DMS153 (cell line): ENCODE data around the gene BACH2.
A peak's percentile ranks its signal among the peaks of the same experiment; 100 is the strongest.
"Not testable (repeated sequence)": the region's sequence is repeated elsewhere in the genome, so short reads cannot be mapped to it uniquely, and the experiment has no call there.

ENCODE experiments used
- DNase-seq: peaks from one replicate; lab custom pipeline; 2025; lab: John Stamatoyannopoulos, UW

BACH2 gene

GRCh38 chr6:90124874-90125510, 171.7 kb downstream of the BACH2 start:
- no peak for DNase-seq

DNA sequence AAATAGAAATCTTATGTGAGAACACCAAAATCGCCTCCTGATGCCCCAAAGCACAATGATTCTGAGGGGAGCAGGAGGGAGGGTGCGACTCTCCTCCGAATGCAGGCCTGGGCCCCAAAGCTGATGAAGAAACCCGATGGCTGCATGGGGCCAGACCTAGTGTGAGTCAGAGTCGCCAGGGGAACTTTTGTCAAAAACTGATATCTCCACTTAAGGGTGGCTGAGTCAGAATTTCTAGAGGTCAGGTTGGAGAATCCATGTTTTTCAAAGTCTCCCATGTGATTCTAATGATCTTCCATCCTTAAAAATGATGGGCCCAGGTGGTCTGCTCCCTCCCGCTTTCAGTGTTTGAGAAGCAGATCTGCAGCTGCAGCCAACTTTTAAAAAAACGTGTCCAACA, 172.8 kb downstream of the BACH2 start:
- no peak for DNase-seq

GRCh38 chr6:90121982-90122381, 174.7 kb downstream of the BACH2 start:
- DNase-seq, result no peak

- no peak for DNase-seq
Observed at GRCh38 chr6:90120327-90120726, 176.3 kb downstream of the BACH2 start.

DNA sequence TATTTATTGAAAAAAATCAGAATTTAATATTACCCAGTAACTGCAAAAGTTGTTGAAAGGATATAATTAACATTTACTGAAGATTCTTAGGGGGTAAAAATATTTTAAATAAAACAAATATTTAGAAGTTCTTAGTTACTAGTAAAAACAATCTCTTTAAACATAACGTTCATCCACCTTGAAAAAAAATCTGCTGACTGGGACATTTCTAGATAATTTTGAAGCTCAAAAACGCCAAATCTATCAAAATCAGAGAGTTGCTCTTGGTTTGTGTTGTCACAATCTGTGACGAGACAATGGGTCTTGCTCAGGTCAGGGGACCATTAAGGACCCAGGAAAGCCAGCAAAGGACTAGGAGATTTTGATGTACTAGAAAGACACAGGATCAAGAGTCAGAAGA, 177.0 kb downstream of the BACH2 start:
- DNase-seq, result no peak

DNA sequence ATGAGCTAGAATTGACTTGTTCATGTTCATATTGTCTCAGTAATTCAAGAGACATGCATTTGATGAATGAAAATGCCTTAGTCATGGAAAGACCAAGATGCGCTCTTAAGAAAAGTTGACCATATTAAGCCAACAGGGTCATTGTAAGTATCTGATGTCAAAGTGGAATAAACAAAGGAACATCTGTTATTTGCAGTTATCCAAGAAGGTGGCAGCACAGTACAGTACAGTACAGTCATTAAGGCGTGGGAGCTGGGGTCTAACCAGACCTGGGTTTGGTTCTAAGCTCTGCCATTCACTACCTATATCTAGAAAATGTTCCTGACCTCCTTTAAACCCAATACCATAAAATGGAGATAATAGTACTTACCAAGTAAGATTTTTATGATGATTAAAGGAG, 178.1 kb downstream of the BACH2 start:
- DNase-seq, result no peak

DNA sequence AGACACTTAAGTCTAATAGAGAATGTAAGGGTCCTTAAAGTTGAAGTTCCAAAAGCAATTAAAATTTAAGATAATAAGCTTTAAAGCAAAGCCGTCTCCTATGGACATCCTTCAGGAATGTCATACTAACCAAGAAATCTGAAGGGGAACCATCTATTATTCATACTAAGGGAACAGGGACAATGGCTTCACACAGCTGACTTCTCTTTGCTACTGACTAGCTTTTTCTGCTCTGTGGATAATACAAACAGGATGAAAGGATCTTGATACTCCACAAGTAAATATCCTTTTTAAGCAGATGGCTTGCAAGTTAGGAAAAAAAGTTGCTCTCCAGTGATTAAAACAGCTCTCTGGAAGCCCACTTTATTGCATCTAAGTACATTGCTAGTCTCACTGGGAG, 178.6 kb downstream of the BACH2 start:
- no peak for DNase-seq

DNA sequence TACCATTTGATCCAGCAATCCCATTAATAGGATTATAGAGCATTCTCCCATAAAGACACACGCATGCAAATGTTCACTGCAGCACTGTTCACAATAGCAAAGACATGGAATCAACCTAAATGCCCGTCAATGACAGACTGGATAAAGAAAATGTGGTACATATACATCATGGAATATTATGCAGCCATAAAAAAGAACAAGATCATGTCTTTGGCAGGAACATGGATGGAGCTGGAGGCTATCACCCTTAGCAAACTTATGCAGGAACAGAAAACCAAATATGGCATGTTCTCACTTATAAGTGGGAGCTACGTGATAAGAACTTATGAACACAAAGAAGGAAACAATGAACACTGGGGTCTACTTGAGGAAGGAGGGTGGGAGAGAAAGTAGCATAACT, 180.5 kb downstream of the BACH2 start:
- not testable (repeated sequence) for DNase-seq

GRCh38 chr6:90113389-90113788, 183.3 kb downstream of the BACH2 start:
- no peak for DNase-seq

GRCh38 chr6:90111387-90111786, 185.3 kb downstream of the BACH2 start:
- DNase-seq, result no peak

- no peak for DNase-seq
Observed at GRCh38 chr6:90110971-90111370, 185.7 kb downstream of the BACH2 start.

GRCh38 chr6:90109141-90109540, 187.5 kb downstream of the BACH2 start:
- DNase-seq, result no peak

- no peak for DNase-seq
Observed at GRCh38 chr6:90107771-90108282, 188.8 kb downstream of the BACH2 start.

- no peak for DNase-seq
Observed at GRCh38 chr6:90107371-90107770, 189.3 kb downstream of the BACH2 start.

DNA sequence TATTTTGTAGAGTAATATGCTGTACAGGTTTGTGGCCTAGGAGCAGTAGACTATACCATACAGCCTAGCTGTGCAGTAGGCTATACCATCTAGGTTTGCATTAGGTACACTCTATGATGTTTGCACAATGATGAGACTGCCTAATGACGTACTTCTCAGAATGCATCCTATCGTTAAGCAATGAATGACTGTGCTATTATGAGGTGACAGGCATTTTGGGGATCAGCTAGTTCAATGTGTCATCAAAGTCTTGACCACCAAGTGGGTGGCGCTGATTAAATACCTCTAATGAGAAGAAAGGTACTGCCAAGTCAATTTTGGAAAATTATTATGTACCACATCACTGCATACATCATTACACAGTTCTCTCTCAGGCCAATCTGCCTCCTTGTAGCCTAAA, 190.2 kb downstream of the BACH2 start:
- DNase-seq, result peak; percentile 46

- DNase-seq, result no peak
Observed at GRCh38 chr6:90105506-90106170, 191.0 kb downstream of the BACH2 start.

GRCh38 chr6:90103056-90103800, 193.4 kb downstream of the BACH2 start:
- DNase-seq, result peak; percentile 69

DNA sequence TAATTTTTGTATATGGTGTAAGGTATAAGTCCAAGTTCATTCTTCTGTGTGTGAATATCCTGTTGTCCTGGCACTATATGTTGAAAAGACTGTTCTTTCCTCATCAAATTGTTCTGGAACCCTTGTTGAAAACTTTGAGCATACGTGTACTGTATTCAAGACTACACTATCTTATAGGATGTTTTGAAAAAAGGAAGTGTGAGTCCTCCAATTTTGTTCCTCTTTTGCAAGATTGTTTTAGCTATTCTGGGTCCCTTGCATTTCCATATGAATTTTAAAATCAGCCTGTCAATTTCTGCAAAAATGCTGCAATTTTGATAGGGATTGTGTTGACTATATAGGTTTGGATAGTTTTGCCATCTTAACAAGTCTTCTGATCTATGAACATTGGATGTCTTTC, 195.2 kb downstream of the BACH2 start:
- no peak for DNase-seq

DNA sequence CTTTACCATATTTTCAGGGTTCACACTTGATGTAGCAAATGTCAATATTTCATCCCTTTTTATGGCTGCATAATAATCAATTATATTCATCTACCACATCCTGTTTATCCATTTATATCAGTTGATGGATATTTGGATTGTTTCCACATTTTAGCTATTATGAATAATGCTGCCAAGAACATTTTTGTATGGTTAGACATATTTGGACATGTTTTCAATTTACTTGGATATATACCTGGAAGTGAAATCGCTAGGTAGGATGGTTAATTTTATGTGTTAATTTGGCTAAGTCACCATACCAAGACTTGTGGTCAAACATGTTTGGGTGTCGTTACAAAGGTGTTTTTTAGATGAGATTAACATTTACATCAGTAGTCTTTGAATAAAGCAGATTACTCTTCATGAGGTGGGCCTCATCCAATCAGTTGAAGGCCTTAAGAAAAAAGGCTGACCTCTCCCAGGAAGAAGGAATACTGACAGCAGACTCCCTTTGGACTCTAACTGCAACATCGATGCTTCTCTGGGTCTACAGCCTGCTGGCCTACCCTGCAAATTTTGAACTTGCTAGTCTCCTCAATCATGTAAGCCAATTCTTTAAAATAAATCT, 196.5 kb downstream of the BACH2 start:
- no peak for DNase-seq

GRCh38 chr6:90098627-90099026, 198.0 kb downstream of the BACH2 start:
- DNase-seq, result no peak

DNA sequence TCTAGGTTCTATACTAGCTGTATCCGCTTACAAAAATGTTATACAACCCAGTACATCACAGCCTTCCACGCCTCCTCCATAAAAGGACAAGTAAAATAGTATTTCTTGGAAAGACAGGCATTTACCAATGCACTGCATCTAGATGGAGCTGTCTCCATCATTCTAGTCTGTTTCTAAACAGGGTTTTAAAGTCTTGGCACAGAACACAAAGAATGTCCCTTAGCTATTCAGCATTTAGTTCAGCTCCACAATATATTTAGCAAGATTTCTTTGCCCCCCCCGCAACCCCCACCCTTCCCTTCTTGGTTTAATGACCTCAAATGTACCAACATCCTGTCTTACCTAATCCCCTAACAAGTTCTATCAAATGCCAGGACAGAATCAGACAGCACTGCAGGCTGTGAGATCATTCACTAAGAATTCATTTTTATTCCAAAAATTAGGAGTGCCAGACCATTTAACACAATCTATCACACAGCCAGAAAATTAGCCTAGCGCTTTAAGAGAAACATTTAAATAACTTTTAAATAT, 198.6 kb downstream of the BACH2 start:
- no peak for DNase-seq

DNA sequence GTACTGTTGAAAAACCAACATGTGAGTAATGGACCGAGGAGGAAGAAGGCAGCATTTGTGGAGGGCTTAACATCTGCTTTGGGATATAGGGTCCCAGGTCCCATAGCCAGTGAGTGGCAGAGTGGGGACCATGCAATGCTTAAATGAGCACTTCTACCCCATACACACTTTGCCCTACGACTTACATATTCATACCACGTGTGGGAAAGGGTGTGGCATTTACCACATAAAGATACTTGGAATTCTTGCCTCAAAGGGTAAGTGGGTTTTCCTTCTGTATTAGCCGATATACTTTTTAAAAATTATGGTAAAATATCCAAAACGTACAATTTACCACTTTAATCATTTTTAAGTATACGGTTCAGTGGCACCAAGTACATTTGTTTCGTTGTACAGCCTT, 199.3 kb downstream of the BACH2 start:
- DNase-seq, result no peak
